HTR-8/SVneo (cell line): ENCODE data around the gene BMP8B.

Experiments used
- DNase-seq: peaks from one replicate; pipeline ENCODE4 v3.0.0; 2011; ENCODE audit warnings: low spot score, mixed read lengths; ENCODE audit not compliant: insufficient read length
- FAIRE-seq: peaks from 2 replicates; lab custom pipeline; 2011; peaks lifted over from hg19 to GRCh38; lab: Jason Lieb, UNC

Gene BMP8B

DNA sequence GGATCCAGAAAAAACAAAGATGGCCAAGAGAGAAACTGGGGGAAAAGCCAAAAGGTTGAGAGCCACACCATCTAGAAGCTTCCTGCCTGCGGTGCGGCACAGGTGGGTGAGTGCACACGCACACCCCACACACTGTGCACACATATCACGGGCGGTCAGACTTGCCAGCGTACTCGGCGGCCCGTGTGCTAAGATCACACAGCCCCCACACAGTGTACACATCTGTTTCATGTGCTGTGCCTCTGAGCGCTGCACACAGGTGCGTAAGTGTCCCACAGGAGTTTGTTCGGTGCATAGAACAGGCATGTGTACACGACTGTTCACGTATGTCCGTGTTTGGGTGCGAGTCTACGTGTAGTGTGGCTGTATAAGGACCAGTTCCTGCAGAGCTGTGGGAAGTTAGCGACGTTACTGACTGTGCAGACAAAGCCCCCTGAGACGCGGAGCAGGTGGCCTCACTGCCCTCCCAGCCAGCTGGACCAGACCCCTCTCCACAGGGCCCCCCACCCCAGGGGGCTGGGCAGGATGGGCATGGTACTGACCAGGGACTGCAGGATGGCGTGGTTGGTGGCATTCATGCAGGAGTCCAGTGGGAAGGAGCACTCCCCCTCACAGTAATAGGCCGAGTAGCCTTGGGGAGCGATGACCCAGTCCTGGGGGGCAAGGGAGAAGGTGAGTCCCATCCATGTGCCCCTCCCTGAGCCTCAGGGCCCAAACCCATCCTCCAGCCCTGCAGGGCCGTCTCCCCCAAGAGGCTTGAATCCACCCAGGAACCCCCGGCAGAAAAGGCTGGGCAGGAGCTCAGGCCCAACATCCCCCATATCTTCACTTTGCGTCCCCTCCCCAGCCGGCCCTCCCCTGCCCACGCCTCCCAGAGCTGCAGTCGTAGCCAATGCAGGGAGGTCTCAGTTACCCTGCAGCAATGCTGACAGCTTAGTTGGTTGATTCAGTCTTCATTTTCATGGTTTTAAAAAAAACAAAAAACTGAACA, 25.8 kb downstream of the BMP8B start:
- FAIRE-seq (no peak), DNase-seq (no peak)

DNA sequence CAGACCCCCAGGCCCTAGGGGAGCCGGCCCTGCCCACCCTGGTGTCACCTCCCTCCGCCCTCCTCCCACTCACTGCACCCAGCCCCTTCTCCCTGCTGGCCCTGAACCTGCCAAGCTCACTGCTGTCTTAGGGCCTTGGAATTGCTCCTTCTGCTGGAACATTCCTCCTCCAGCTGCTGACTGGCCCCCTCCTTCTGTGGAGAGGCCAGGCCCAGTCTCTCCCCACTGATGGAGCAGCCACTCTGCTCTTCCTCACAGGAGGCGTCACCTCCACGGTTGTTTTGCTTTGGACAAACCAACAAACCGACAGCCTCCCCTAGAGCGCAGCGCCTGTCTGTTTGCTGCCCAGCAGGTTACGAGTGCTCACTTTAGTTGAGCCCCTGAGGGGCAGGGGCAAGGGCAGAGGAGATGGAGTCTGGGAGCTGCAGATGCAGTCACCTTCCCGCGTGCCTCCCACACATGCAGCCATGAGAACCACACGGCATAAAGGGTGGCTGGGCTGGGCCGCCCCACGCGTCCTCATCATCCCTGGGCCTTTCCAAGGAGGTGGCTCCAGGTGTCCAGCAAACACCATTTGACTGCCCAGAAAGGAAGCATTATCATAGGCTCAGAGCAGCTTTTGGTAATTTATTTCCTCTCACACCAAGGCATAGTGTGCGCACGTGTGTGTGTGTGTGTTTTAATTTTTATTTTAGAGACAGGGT, 27.0 kb downstream of the BMP8B start:
- no peak for FAIRE-seq
- DNase-seq, result no peak

DNA sequence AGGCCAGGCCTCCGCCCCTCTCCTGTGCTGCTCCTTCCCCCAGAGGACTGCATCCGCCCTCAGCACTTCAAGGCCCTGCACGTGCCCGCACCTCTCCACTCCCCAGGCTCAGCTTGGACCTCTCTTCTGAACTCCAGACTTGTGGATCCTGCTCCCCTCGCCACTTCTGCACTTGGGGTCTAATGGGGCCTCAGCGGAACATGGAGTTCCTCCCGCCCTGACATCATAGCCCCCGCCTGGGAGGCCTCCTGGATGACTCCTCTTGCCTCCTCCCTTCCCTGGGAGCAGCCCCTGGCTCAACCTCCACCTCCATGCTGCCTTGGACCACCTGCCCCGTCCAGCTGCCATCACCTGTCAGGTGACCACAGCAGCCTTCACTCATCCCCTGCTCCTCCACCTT, 27.6 kb downstream of the BMP8B start:
- DNase-seq (no peak), FAIRE-seq (no peak)

DNA sequence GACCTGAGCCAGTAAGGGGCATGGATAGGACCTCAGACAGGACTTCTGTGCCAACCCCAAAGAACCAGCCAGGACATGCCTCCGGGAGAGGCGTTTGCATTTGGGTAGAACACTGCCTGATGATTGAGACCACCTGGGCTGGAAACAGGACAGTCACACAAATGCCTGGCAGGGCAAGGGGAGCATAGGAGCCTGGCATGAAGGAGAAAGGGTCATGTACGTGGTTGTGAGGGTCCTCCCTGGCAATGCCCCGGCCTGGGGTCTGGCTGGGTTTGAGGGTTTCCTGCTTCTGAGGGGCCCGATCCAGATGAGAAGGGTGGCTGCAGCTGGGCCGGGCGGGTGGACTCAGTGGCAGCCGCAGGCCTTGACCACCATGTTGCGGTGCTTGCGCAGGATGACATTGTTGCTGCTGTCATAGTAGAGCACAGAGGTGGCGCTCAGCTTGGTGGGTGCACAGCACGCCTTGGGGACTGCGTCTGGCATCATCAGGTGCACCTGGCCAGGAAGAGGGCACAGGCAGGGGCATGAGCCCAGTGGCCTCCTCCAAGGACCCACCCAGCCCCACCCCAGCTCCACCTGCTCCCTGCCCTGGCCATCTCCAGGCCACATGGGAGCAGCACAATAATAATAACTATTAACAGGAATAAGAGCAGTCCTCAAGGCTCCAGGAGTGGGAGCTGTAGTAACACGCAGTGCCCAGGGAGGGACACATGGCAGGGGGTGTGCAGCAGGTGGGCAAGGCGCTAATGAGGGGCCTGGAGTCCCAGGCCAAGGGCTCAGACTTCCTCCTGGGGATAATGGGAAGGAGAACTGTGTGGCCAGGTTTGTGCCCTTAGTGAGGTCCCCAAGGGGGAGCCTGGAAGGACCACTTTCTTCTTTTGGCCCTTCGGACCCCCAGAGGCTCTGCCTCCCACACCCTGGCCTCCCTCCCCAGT, 28.3 kb downstream of the BMP8B start:
- FAIRE-seq (no peak), DNase-seq (no peak)

DNA sequence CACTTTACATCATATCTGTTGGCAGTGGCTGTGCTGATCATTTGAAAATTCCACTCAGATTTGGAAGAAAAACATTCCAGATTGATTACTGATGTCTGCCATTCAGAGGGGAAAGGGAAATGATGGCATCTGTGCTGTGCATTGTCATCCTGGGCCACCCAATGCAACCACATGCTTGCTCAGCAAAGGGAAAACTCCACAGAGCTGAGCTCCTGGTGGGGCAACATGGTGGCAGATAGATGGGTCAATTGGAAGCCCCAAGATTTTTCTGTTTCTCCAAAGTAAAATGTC, 29.3 kb downstream of the BMP8B start:
- FAIRE-seq (no peak), DNase-seq (no peak)

DNA sequence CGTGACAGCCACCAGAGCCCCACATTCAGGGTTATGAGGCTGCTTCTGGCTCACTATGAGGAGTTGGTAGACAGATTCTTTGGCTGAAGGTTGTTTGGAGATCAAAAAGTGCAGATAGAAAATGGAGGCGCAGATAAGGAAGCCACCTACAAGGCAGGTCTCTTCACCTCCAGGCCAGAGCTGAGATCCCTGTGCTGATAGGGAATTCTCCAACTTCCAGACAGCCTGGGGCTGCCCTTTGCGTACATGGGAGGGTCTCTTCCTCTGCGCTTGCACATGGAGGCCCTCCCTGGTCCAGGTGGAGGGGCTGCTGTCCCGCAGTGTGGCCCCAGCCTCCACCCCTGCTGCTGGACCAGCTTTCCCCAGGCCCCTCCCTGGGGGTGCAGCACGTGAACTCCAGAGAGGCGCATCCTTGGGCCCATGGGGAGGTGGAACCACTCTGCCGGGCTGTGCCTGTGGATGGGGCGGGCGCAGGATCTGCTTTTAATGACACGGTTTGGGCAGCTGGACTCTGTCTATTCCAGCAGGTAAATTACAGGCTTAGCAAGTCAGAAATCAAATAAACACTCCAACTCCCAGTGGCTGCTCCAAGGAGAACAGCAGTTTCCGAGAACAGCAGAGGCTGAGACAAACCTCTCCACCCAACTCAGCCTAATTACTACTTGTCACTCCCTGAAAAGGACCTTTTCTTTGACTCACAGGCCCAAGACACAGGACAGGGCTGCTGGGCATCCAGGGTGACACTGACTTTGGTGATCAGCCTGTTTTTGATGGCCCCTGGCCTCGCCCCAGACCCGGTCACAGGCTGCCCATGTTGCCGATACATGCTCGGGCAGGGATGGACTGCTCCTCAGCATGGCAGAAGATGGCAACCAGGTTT, 29.9 kb downstream of the BMP8B start:
- DNase-seq, result no peak
- peak; percentile 9 for FAIRE-seq

DNA sequence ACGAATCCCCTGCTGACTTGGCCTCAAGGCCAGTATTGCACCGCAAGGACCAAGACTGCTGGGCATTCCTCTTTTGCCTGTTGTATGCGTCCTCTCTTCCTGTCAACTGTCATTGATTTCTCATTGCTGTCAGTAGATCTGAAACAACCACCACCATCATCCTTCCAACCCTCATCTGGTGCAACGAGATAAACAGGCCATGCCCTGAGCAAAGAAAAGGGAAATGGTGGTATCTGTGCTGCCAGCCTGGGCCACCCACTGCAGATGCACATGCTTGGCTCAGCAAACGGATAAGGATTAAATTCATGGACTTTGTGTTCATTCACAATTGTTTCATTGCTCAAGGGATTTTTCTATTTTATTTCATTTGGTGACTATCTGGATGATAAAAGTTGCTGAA, 31.2 kb downstream of the BMP8B start:
- FAIRE-seq (no peak), DNase-seq (no peak)

DNA sequence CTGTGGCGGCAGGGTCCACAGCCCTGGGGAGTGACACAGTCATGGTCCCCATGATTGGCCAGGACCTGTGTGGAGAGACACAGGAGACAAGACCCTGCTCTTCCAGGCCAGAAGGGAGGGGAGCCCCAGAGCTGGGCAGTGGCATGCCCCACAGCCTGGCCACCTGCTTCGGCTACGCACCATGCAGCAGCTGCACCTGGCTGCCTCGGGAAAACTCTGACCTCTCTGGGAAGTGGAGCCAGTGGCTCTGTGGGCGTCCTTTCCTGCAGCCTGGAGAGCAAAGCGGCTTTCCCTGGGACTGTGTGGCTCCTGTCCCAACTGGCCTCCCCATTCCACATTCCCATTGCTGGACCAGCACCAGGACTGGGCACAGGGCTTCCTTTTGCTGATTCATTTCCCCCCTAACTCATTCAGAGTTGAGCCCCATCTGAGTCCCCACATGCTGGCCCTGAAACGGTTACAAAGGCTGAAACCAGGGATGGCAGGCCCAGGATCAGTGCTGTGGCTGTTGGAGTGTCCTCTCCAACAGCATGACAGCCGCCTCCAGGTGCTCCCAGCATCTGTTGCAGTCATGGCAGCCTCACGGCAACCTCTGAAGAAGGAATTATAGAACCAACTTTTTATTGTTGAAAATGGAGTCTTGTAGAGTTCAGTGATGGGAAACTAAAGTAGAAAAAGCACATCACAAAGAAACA, 32.6 kb downstream of the BMP8B start:
- no peak for FAIRE-seq

DNA sequence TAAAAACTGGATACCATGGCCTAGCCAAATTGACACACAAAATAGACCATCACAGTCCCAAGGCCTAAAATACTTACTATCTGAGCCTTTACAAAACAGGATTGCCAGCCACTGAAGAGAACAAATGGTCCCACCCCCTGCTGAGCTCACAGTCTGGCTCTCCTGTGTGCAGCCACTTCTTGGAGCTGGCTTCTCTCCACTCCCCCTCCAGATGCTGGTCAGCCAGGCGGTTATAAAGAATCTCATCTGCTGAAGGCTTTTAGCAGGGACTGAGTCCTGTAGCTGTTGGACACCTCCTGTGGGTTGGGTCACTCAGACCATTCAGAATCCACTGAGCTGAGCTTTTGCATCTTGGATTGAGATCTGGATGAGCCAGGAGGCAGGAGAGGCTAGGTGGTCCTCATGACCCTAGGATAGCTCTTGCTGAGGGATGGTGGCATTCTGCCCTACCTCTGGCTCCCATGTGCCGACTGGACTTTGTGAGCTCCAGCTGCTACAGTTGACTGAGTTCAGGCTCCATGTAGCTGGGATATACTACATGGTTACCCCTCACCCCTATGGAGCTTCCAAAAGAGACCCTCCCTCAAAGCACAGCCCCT, 33.7 kb downstream of the BMP8B start:
- no peak for DNase-seq

More for the DNA sequence above, 32.6 kb downstream of the BMP8B start:
- DNase-seq, result no peak

DNA sequence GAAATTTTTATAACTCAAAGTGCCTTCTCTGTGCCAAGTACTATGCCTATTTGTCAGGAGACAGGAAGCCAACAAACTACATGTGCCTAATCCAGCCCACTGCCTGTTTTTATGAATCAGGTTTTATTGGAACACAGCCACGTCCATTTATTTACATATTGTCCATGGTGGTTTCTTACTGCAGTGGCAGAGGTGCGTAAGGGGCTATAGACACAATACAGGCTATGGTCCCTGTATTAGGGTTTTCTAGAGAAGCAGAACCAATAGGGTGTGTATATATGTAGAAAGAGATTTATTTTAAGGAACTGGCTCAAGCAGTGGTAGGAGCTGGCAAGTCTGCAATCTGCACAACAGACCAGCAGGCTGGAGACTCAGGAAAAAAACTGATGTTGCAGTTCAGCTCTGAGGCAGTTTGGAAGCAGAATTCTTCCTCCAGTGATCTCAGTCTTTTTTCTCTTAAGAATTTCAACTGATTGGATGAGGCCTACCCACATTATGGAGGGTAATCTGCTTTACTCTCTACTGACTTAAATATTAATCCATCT, 34.6 kb downstream of the BMP8B start:
- DNase-seq, result no peak
- FAIRE-seq, result no peak

More for the DNA sequence above, 33.7 kb downstream of the BMP8B start:
- FAIRE-seq, result no peak

DNA sequence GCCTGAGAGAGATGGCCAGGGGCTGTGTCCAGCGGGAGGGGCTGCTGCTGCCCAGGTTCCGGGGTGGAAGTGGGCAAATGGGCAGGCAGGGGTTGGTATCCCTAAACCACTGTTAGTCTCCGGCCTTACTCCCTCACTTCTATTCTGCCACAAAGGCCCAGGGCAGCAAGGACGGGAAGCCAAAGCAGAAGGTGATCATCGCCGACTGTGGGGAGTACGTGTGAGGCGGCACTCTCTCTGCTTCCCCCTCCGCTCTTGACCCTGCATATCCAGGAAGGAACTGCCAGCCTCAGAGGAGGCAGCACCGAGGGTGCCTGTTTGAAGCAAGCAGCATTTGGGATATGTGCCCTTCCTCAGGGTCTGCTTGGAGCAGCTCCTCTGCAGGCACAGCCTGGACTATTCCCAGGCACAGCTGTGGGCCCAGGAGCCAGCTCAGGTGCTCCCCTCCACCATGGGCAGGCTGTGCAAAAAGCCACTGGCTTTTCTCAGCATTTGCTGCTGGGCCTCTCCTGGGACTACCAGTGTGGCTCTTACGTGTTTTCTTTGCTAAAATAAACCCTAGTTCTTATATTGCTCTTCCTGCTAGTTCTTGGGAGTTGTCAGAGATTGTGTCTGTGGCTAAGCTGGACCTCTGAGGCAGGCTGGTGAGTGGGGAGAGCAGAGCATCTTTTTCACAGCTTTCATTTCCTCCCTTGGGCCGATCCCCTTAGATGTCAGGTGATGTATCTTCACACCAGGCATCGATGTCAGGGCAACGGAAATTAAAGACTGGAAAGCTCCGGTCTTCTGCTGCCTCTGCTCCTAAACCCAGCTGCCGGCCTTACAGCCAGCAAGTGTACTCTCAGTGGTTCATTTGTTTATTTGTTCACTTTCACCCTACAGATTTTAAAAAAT, 35.3 kb downstream of the BMP8B start:
- no peak for FAIRE-seq

DNA sequence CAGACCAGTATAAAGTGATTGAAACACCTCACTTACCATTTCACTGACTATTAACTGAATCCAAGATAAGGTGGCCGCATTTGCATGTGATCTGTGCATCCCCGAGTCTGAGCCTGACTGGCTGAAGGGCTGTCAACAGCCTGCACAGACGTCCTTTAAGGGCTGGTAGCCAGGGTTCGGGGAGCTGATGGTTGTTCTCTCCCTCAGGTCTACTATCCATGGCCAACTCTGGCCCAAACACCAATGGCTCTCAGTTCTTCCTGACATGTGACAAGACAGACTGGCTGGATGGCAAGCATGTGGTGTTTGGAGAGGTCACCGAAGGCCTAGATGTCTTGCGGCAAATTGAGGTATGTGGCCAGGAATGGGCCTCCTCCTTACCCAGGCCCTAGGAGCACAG, 36.0 kb downstream of the BMP8B start:
- no peak for FAIRE-seq

More for the DNA sequence above, 35.3 kb downstream of the BMP8B start:
- no peak for DNase-seq

DNA sequence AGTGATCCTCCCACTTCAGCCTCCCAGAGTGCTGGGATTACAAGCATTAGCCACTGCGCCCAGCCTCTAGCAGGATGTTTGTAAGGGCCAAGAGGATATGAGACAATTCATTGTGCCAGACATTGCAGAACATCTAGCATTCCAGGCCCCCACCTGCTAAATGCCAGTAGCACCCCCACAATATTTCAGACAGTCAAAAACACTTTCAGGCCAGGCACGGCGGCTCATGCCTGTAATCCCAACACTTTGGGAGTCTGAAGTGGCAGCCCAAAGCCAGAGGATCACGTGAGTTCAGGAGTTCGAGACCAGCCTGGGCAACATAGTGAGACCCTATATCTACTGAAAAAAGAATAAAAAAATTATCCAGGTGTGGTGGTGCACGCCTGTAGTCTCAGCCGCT, 37.1 kb downstream of the BMP8B start:
- DNase-seq (no peak), FAIRE-seq (no peak)

More for the DNA sequence above, 36.0 kb downstream of the BMP8B start:
- no peak for DNase-seq

DNA sequence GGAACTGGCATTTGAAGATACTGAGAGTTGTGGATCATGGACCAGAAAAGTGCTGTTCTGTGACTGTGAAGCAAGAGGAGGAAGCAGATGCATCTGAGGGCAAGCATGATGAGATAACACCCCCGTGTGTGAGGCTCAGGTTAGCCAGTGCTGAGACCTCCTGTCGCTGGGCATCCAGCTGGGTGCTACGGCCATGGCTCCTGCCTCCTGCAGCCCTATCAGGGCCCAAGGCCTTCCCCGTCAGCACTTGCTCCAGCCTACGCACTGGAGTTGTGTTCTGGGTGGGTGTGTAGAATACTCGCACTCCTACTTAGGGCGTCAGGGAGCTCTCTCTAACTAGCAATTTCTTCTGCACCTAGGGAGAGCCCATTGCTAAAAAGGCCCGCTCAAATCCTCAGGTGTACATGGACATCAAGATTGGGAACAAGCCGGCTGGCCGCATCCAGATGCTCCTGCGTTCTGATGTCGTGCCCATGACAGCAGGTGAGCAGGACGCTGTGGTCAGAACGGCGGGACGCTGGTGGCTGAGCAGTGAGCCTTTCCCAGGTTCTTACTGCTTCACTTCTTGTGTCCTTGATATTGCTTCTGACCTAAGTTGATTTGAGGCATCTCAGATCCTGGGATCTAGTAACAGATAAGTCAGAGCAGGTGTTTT, 43.5 kb downstream of the BMP8B start:
- DNase-seq, result no peak
- FAIRE-seq, result no peak

DNA sequence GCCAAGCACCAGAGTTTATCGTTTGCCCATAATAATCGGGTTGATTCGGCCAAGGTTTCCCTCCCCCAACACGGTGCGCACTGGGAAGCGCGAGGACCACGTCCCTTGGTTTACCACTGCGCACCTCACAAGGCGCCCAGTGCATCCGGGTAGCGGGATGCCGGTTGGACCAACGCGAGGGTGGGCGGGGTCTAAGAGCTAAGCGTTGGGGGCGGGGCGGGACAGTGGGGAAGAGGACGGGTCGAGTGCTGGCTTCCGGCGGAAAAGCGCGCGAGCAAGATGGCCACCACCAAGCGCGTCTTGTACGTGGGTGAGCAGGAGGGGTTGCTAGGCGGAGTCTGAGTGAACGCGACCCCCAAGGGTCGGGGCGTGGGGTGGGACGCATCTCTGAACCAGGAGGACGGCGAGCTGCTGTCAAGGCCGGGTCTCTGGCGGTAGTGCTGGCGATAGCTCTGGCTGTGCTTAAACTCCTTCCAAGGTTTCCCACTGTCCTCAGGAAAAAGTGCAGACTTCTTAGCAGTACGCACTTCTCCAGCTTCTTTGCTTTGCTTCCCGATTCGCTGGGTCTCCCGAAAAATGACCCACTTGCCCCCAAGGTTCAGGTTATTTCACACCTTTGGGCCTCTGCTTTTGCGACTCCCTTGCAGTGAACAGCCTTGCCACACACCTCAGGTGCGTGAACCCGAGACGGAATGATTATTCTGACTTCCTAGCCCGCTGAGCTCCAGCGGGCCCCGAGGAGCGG, 49.9 kb downstream of the BMP8B start, which contains the start of gene PPIE:
Gene PPIE (plus strand): TSS at position 261 of the 745 bp plus-strand sequence. CDS start 19 bp downstream, at position 280.
- DNase-seq (peak; percentile 82), FAIRE-seq (peak; percentile 91)
